HG02970 (cell line): Measurements from ENCODE around the gene CTNNBIP1.
"Not testable (repeated sequence)": the region's sequence is repeated elsewhere in the genome, so short reads cannot be mapped to it uniquely, and the experiment has no call there.

Experiments
- ATAC-seq: cut with Tn5 transposase; IDR thresholded peaks from one replicate; pipeline ENCODE4 v1.9.1; 2021; ENCODE audit warnings: mild to moderate bottlenecking, moderate library complexity, moderate number of reproducible peaks; ENCODE audit not compliant: unreplicated experiment, low FRiP score

CTNNBIP1 gene

DNA sequence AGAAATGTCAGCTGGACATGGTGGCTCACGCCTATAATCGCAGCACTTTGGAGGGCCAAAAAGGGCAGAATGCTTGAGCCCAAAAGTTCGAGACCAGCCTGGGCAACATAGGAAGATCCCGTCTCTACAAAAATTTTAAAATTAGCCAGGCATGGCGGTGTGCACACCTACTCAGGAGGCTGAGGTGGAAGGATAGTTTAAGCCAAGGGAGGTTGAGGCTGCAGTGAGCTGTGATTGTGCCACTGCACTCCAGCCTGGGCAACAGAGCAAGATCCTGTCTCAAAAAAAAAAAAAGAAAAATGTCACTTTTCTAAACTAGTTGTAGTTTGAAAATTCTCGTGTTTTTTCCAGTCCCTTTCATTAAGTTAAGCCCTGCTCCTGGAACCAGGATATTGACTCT is 95.5 kb downstream of the CTNNBIP1 start:
- no peak for ATAC-seq

DNA sequence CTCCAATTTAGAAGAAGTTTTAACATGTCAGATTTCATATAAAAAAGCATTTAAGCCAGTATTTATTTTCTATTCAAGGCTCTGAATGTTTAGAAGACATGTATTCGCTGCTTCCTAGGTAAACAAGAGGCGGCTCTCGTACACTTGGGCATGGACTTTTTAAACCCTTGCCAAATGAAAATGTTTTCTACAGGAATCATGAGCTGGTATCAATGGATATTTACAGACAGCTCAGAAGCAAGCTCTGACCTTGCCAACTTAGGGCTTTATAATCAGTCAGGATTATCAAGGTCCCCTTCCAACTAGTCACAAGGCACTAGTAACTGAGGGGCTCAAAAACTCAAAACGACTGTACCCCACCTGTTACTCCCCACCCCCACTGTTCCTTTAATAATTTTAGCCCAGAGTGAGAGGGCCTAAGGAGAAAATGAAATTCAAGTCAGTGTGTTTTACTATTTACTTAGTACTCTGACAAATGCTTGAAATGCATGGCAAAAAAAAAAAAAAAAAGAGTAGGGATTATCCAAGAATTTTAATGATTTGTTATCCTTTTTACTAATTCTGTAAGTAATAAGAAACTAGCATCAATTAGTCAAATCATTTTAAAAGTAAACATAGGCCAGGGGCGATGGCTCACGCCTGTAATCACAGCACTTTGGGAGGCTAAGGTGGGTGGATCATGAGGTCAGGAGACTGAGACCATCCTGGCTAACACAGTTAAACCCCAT is 98.7 kb downstream of the CTNNBIP1 start:
- no peak for ATAC-seq

DNA sequence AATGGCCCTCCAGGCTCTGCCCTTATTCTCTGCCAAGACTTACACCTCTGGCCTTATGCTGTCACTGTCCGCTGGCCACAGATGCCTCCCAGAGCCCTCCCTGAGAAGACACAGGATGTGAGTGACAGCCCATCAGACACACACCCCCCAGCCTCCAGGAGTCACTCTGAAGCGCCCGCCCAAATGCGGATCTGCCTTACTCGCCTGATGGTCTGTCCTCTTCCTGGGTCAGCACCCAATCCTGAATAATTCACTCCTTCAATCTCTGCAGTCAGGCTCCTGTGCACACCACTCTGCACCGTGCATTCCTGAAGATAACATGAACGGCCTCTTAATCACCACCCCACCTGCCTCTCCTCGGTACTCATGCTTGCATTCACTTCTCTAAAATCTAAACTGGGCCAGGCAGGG is 101.0 kb downstream of the CTNNBIP1 start:
- no peak for ATAC-seq

DNA sequence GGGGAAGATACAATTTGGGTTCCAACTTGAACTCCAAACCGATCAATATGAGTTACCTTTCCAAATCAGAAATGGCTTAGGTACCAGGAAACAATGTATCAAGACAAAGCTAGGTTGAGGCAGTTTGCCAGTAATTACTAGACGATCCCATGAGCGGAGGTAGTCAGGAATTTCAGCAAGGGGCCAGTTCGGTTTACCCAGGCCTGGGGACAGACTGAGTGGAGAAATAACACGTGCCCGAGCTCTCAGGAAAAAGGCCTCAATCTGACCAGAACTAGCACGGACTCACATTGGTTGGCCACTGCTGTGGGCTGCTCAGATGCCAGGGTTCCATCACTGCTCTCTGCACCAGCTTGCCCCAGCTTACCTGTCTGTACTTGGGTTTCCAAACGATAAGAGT is 101.6 kb downstream of the CTNNBIP1 start:
- ATAC-seq = no peak

DNA sequence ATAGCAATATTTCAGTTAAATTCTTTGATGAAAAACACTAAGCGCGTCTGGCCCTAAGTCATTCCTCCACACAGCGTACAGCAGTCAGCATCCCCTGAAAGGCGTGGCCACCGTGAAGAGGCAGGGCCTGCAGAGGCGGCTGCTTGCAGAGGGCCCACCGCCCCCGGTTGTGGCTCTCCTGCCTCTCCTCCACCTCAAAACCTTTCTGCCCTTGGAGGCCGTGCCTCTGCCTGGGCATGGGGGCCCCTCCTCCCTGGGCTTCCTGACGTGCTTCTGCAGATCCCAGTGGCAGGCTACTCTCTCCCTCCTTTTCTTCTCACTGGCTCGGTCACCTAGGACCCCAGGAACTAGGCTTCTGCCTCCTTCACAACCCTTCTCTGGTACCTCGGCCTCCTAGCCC is 102.5 kb downstream of the CTNNBIP1 start:
- ATAC-seq = no peak

DNA sequence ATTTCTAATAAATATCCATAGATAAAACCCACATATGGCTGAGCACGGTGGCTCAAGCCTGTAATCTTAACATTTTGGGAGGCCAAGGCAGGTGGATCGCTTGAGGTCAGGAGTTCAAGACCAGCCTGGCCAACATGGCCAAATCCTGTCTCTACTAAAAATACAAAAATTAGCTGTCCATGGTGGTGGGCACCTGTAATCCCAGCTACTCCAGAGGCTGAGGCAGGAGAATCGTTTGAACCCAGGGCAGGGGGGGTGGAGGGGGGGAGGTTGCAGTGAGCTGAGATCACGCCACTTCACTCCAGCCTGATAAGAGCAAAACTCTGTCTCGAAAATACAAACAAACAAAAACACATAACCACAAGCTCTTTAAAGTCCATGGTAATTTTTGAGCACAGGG is 104.1 kb downstream of the CTNNBIP1 start:
- ATAC-seq = not testable (repeated sequence)

DNA sequence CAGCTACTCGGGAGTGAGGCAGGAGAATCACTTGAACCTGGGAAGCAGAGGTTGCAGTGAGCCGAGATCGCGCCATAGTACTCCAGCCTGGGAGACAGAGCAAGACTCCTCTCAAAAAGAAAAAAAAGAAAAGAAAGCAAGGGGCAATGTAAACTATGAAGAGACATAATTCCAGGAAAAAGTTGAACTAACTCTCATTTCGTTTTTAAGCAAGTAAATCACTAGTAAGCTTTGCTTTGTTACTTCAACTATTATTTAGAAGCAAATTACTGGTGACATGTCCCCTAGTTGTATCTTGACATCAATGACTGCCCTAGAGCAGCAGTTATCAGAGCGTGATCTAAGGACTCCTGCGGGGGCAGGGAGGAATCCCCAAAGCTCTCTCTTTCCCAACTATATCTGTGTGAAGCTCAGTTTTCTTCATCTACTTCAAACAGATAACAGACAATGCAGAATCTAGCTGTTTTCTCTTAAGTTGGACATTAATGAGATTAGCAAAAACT is 105.0 kb downstream of the CTNNBIP1 start:
- no peak for ATAC-seq

DNA sequence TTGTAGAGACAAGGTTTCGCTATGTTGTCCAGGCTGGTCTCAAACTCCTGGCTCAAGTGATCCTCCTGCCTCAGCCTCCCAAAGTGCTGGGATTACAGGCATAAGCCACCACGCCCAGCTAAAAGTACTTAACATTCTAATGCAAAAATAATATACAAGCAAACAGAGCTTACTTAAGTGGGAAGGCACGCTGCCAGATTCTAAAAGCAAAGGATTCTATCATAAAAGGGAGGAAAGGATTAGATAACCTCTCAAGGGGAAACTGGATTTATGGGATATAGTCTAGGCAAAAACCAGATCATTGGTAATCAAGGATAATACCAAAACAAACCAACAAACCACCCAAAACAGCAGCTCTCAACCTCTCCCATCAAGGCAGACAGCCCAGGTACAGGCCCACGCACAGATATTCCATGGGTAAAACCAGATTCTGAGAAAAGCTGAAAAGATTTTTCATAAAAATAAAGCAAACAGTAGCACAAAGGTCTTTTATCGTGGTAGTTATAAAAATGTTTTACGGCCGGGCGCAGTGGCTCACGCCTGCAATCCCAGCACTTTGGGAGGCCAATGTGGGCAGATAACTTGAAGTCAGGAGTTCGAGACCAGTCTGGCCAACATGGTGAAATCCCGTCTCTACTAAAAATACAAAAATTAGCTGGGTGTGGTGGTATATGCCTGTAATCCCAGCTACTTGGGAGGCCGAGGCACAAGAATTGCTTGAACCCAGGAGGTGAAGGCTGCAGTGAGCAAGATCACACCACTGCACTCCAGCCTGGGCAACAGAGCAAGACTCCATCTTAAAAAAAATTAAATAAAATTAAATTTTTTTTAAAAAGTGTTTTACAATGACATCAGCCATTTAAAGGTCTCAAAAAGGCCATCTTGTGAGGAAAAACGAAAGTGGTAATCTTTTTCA is 106.8 kb downstream of the CTNNBIP1 start:
- ATAC-seq = not testable (repeated sequence)

DNA sequence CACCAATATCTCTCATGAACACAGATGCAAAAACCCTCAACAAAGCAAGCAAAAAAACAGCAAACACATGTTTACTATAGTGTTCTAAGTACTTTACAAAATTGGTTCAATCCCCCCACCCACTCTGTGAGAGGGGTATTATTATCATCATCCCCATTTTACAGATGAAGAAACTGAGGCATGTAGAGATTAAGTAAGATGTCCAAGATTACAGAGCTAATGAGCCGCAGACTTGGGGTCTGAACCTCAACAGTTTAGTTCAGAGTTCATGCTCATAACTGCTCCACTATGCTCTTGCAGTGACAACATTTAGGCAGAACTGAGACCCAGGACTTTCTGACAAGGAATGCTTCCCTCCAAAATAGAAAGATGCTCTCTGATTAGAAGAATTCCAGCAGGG is 108.2 kb downstream of the CTNNBIP1 start:
- no peak for ATAC-seq
